Measurements from ENCODE around the gene GIPR.
"Not testable (repeated sequence)": the region's sequence is repeated elsewhere in the genome, so short reads cannot be mapped to it uniquely, and the experiment has no call there.

The GIPR gene, protein sequence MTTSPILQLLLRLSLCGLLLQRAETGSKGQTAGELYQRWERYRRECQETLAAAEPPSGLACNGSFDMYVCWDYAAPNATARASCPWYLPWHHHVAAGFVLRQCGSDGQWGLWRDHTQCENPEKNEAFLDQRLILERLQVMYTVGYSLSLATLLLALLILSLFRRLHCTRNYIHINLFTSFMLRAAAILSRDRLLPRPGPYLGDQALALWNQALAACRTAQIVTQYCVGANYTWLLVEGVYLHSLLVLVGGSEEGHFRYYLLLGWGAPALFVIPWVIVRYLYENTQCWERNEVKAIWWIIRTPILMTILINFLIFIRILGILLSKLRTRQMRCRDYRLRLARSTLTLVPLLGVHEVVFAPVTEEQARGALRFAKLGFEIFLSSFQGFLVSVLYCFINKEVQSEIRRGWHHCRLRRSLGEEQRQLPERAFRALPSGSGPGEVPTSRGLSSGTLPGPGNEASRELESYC

DNA sequence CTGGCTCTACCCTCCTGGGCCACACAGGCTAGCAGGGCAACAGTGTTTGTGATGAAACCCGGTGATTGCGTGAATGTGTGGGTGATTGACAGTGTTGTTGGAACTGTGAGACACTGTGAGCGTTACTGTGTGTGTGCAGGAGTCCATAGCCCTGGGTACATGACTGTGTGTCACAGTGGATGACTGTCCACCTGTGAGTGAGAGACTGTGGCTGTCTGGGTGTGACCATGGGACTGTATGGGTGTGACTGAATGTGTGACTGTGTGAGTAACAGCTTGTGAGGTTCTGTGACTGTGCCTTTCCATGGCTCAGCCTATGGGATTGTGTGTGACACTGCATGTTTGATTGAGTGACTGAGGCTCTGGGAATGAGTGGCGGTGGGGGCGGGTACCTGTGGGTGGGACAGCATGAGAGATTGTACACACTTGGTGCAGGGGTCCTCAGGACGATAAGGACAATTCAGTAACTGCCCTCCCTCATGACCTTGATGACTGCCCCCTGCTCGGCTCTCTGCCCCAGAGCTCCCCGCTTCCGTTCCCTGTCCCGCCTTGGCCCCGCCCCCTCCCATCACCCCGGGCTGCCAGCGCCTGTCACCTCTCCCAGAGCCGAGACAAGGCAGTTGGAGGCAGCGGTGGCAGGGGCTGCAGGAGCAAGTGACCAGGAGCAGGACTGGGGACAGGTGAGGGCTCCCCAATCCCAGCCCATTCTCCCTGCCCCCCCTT, at the start of gene GIPR:
GIPR (plus strand) TSS at position 602 of the 722 bp plus-strand sequence. CDS start 1,300 bp downstream, outside the sequence.
- peak in 1 of 2 donors; percentile 29 for DNase-seq (ENCODE audit: low read depth in 2 of 2, low spot score in 1 of 2)

DNA sequence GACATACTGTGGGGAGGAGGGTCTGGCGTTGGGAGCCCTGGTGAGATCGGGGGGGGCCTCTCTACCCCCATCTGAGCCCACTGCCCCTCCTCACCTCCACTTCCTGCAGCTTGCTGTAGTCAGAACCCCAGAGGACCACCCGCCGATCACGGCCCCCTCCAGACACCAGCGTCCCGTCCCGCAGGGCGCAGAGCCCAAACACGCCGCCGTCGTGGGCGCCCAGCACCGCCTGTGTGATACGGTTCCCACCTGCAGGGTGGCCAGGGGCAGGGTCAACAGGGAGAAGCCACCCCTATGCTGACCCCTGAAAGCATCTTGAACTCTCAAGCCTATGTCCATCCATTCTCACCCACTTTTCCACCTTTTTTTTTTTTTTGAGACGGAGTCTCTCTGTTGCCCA, 46.6 kb upstream of the GIPR start:
- DNase-seq (ENCODE audit: low read depth in 2 of 2, low spot score in 1 of 2): no peak

DNA sequence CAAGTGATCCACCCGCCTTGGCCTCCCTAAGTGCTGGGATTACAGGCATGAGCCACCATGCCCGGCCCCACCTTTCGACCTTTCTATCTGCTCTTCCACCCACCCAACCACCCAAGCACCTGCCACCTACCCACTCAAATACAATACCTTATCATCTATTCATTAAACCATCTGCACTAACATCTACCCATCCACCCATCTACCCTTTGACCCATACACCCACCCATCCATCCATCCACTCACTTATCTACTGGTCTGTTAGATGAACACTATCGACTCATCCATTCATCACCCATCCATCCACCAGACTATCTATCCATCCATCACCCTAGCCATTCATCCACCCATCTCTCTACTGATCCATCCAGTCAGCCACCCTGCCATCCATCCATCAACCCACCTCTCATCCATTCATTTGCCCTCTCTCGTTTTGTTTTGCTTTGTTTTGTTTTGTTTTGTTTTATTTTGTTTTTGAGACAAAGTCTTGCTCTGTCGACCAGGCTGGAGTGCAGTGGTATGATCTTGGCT, 46.0 kb upstream of the GIPR start:
- DNase-seq (ENCODE audit: low read depth in 2 of 2, low spot score in 1 of 2): no peak

DNA sequence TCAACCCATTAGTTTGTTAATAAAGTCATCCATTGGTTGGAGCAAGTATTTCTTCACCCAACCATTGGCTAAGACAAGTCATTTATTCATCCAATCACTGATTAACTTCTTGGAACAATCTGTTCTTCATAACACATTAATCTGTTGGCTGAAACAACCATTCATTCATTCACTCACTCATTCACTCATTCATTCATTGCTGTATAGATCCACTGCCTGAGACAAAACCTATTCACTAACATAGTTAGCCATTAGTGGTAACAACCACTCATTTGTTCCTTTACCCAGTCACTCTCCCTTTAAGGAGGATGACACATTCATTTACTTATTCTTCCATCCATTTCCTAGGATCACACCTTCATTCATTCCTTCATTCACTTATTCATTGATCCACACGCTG, 44.0 kb upstream of the GIPR start:
- DNase-seq (ENCODE audit: low read depth in 2 of 2, low spot score in 1 of 2): no peak

DNA sequence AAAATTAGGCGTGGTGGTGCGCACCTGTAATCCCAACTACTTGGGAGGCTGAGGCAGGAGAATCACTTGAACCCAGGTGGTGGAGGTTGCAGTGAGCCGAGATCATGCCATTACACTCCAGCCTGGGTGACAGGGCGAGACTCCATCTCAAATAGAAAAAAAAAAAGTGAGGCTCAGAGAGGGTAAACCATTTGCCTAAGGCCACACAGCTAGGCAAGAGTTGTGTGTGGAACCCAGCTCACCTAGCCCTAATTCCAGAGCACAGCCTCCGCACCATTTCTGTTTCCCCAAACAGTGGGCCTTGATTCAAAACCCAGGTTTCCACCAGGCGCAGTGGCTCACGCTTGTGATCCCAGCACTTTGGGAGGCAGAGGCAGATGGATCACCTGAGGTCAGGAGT, 39.8 kb upstream of the GIPR start:
- DNase-seq (ENCODE audit: low read depth in 2 of 2, low spot score in 1 of 2): not testable (repeated sequence)

DNA sequence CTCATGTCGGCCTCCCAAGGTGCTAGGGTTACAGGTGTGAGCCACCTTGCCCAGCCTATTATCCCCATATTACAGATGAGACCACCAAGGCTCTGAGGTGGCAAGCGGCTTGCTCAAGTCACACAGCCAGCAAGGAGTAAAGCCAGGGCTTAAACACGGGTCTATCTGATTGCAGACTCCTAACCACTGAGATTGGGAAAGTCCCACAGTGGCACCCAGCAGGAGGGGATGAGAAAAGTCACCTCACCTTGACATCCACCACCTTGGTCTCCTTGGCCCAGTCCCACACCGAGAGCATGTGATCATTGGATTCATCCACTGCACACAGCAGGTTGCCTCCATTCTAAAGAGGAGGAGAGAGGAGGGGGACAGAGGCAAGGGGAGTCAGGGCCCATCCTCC, 38.3 kb upstream of the GIPR start:
- DNase-seq (ENCODE audit: low read depth in 2 of 2, low spot score in 1 of 2): no peak

DNA sequence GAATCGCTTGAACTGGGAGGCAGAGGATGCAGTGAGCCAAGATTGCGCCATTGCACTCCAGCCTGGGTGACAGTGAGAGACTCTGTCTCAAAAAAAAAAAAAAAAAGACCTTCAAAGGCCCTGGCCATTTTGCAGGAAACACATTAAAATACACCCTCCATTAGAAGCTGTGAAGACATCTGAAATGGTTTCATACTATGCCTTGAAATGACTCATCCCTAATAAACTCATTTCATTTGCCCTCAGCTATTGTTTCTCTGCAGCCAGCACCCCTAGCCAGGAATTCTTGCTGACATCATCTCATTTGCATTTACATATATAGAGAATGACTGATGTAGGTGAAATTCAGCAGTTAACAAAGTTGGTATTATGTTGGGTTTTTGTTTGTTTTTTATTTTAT, 37.6 kb upstream of the GIPR start:
- DNase-seq (ENCODE audit: low read depth in 2 of 2, low spot score in 1 of 2): no peak

DNA sequence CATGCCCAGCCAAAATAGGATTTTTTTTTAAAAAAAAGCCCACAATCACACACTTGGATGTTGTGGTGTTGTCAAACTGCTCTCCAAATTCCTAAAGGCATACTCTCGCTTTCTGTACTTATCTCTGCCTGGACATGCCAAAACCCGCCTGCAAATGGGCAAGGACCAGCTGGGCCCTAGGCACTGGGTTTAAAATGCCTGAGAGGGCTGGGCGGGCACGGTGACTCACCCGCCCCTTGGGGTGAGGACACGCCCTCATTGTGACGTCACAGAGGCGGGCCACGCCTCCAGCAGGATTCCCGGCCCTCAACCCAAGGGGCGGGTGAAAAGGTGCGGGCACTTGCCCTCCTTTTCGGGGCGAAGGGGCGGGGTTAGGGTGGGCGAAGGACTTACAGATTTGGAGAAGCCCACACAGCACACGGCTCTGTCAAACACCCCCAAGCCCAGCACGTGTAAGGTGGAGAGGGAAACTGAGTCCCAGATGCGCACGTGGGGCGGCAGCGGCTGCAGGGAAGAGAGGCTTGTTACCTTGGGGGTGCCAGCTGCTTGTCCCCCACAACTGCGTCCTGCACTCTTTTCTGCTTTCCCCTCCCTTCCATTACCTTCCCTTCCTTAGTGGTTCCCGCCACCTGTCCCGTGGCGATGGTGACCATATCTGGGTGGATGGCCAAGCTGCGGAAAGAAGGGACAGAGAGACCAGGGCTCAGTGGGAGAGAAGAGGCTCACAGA, 35.4 kb upstream of the GIPR start:
- DNase-seq (ENCODE audit: low read depth in 2 of 2, low spot score in 1 of 2): no peak

DNA sequence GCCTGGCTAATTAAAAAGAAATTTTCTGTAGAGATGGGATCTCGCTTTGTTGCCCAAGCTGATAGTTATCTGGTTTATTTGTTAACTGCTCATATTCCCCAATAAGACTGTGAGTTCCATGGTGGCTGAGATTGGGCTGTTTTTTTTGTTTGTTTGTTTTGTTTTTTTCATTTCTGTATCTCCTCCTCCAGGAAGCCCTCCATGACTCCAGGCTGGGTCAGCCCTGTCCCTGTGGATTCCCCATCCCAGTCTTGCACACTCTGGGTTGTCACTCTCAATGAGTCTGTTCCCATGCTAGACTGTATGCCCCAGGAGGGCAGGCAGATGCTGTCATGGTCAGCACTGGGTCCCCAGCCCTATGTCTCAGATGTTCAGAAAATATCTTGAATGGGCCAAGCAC, 31.7 kb upstream of the GIPR start:
- DNase-seq (ENCODE audit: low read depth in 2 of 2, low spot score in 1 of 2): no peak

DNA sequence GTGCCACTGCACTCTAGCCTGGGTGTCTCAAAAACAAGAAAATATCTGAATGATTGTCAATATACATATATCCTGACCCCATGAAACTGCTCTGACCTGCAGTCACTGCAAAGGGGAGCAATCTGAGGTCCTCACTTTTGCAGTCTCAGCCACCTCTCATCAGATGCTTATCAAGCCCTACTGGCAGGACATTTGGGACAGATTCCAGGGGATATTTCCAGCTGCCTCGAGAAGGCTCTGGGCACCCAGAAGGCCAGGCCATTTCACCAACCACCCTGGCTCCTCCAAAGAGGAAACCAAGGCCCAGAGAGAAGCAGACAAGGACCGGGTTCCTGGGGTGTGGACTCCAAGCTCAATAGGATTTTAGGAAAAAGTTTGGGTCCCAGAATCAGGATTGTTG, 31.1 kb upstream of the GIPR start:
- DNase-seq (ENCODE audit: low read depth in 2 of 2, low spot score in 1 of 2): no peak

DNA sequence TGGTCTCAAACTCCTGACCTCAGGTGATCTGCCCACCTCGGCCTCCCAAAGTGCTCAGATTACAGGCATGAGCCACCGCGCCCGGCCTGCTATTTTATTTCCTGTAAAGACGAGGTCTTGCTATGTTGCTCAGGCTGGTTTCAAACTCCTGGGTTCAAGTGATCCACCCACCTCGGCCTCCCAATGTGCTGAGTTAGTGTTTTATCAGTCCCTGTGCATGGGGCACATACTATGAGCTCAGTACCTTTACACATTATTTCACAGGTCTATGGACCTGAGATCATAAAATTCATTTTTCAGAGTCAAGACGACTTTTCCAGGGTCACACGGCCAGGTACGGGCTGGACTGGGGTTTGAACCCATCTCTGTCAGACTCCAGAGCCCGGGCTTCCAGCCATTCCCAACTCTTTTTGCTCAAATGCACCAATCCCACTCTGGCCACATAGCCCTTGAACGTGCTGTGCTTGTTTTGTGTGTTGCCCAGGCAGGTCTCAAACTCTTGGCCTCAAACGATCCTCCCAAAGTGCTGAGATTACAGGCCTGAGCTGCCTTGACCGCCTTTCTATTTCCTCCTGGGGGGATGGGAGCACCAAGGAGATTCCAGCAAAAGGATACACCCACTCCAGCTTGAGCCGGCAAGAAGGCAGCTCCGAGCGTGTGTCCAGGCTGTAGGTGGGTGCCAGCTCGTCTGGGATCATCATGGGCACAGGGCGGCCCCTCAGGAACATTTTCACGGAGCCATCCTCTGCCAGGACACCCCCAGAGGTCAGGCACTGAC, 29.9 kb upstream of the GIPR start:
- DNase-seq (ENCODE audit: low read depth in 2 of 2, low spot score in 1 of 2): no peak

DNA sequence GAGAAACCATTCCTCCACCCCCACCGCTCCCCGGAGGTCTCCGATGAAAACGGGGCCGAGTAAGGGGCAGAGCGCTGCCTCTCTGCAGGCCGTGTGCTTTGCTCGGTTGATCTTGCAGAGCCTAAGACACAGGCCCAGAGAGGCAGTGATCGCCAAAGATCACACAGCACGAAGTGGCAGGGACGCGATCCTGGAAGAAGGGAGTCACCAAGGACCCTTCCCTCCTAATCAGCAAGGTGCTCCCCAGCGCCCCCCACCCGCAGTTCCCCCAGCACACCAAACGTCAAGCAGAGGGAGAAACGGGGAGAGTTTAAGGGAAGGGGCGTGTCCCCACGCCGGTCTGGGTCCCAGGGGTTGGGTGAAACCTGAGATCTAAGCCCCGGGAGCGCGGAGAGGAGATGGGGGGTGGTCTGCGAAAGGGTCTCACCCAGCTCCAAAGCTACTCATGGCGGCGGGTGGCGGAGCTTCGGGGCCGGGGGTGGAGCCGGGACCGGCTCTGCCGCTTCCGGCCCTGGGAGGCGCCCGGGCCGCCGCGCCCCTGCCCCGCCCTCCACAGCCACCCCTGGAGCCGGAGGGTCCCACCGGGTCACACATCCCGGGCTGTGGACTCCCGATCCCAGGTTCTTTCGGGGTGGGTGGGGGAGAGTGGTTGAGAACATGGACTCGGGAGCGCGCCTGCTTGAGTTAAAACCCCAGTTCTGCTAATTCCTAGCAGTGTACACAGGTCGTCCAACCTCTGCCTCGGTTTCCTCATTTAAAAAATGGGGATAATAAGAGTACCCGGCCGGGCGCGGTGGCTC, 28.9 kb upstream of the GIPR start, which contains the start of gene EML2:
EML2 (minus strand) TSS at position 468 of the 800 bp plus-strand sequence; CDS start at position 447, 21 bp downstream.
- DNase-seq (ENCODE audit: low read depth in 2 of 2, low spot score in 1 of 2): no peak

DNA sequence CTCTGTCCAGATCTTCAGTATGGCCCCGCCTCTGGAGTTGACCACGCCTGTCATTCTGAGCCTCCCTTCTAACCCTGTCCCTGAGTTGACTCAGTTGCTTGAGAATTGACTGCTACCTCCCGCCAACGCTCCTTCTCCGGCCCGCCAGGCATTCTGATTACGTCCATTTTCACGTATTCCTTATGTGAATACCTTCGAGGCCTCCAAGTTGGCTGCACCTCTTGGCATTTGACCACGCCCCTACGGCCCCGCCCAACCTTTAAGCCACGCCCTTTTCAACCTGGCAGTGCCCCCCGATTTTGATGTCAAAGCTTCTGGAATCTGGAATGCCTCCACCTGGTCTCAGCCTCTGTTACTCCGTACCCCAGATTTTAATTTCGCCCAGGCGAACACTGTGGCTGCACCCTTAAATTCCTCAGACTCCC, 27.2 kb upstream of the GIPR start:
- DNase-seq (ENCODE audit: low read depth in 2 of 2, low spot score in 1 of 2): no peak

DNA sequence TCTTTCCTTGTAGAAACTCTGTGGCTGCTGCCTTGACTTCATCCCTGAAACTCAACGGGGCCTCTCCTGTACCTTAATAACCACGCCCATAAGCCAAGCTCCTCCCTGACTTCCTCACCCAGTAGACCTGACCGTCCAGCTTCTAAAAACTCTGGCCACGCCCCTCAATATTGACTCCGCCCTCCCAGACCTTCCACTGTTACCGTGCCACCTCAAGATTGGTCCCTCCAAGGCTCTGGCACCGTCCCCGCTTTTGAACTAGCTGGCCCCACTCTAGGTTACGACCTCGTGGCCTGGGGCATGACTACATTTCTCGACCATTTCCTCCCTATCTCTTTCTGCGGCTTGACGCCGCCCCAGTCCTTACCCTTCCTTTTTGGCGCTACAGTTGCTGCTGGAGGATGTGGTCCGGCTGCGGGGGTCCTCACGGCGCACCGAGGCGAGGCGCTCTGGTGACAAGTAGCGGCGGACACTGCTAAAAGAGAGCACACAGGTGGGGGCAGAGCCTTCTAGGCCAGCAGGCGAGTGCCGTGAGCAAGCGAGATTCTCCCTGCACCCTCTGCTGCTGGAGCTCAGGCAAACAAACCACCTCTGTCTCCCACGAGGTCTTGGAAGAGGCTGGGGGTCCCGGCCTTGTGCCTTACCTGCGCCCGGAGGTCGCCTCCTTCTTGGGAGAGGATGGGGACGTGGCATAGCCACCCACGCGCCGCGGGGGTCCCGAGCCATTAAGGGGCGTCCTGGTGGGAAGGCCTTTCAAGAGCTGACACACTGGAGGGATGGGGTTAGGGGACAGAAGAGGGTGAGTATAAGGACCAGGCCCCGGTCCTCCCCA, 26.5 kb upstream of the GIPR start:
- peak in 1 of 2 donors; percentile 40 for DNase-seq (ENCODE audit: low read depth in 2 of 2, low spot score in 1 of 2)

DNA sequence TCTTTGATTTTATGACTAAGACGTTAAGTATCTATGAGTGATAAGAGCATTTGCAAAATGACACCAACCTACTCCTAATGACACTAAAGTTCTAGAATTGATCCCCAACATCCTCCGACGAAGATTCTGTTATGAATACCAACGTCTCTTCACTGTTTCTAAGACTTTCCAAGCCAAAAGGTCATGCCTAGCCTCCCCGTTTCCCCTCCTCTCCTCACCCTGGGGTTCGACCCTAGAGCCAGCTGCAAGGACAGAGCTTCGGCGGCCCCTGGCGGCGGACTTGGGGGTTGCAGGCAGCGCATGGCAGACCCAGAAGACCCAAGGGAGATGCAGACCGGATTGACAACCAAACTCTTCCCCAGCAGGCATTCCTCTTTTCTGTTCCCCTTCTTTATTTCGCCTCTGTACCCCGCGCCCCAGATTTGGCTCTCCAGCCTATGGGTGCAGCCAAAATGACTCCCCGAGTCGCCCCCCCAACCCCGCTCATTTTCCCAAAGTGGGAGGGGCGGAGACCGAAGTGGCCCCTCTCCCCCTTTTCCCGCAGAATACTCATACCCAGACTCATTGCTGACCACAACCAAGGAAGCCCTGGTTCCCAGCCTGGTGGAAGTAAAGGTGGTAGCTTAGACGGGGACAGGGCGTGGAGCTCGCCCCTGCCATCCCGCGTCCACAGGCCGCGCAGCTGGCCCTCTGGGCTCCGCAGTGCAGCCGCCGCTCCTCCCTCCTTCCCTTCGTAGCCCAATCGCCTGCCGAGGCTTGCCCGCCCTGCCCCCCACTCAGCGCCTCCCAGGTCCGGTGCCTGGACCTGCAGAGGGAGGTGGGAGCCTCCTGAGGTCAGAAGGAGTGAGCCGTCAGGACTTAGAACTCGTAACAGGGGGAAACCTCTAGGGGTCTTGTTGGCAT, 24.7 kb upstream of the GIPR start:
- peak; percentile 81 to 87 for DNase-seq (ENCODE audit: low read depth in 2 of 2, low spot score in 1 of 2)

DNA sequence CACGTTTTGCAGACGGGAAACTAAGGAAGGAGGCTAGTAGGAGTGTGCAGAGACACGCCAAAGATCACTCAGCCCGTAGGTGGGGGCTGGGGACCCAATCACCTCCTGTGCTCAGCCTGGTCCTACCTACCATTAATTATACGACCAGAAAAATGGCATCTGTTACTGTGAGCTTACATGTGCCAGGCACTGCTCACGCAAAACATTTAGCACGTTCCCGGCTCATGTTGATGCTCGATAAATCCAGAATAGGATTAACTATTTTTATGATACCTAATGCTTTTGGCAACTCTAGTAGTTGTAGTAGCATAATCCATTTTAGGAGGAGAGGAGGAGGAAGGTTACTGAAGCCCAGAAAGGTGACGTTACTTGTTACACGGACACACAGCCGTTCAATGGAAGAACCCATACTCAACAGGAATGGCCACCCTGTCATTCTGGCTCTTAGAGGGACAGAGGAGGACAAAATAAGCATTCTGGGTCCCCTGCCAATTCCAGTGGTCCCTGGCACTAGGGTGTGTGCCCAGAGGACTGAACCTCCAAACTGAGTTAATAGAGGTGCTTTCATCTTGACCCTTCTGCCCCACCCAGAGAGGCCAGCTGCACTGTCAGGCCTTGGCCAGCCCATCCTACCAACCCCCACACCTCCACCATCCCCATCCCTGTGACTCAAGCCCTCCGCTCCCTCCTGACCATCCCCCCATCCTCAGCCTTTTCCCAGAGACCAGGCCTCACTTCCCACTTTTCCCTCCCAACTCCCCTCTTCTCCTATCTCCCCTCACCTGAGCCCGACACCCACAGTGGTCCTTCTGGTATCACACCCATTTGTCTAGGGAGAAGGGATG, 23.9 kb upstream of the GIPR start:
- DNase-seq (ENCODE audit: low read depth in 2 of 2, low spot score in 1 of 2): no peak

DNA sequence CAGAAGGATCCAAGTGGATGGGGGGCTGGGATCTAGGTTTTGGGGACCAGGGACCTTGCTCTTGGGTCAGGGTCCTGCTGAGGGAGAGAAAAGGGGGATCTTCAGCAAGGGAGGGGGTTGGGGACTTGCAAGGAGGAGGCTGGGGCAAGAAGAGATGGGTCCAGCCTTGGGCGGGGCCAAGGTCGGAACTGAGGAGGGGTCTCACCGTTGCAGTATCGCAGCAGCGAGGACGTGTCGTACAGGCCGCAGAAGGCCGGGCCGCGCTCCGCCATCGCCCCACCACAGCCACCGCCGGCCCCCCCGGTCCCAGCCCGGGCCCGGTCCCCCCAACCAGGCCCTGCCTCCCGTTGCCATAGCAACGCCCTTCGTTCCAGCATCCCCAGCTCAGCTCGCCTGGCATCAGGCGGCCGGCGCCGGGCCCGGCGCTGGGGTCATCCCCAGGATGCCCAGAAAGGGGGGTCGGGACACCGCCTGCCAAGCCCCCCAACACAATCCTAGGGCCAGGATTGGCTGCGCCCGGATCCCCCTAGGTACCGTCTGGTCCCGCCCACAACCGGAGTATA, 22.9 kb upstream of the GIPR start:
- no peak for DNase-seq (ENCODE audit: low read depth in 2 of 2, low spot score in 1 of 2)

All from stimulated activated CD8-positive, alpha-beta memory T cell treated with anti-CD3 and anti-CD28 coated beads, Interleukin-4, amount 100 ng/mL, for 4 hours (primary cell).